ENCODE data around the gene PIN4. TPM values are rescaled to one million over a fixed set of nuclear protein-coding genes. Genes with fewer than 3 reads are reported as not detected.
"Not testable (repeated sequence)": the region's sequence is repeated elsewhere in the genome, so short reads cannot be mapped to it uniquely, and the experiment has no call there.

Gene PIN4
- total and polyA plus RNA-seq, 2 donors (not counting 3 experiments of a cell fraction or from before 2014, with no cell fraction given) = 4.5 to 10.4 TPM

DNA sequence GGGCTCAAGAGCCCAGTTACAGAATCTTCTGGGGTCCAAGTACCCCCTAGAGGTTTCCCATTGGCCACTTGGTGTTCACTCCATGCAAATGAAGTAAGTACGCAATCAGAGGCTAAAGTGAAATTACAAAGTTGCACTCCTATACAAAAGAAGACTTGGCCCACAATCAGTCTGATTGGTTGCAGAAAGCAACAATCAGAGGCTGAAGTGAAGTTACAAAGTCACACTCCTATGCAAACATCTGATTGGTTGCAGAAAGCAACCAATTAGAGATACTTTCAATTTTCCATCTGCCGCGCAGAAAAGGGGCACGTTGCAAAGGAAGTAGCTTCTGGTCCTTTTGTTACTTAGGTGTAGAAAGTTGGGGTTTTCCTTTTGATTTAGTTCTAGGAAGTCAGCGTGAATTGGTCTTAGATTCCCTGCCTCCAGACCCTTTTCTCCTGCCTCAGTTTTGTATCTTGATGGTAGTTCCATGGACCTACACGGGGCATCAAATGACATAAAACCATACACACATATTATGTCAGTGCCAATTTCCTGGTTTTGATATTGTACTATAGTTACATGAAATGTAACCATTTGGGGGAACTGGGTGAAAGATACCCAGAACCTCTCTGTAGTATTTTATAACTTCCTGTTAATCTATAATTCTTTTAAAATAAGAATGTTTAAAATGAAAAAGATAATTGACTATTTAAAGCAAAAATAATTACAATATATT lies 12.4 kb upstream of the PIN4 start:
- Histone ChIP-seq H2AFZ (ENCODE audit: low read depth, low read length) (no peak overlapping the region), H4K20me1 (replicated peaks; ENCODE audit: control insufficient read depth, extremely low read depth, insufficient read depth, low read length) (no peaks in the 10 kb centered on the region), H3K36me3 (ENCODE audit: control insufficient read depth in 2 of 2, extremely low read depth in 1 of 2, insufficient read depth in 2 of 2, low read length in 2 of 2) (no peaks in the 10 kb centered on the region), H3K9ac (replicated peaks; ENCODE audit: extremely low read depth, insufficient read depth, low read length) (no peak overlapping the region), H3K27me3 (ENCODE audit: control insufficient read depth in 2 of 2, insufficient read depth in 2 of 2, low read length in 2 of 2) (peaks cover 0 to 2% of the 10 kb centered on the region in 2 experiments), H3K4me1 (ENCODE audit: control insufficient read depth, extremely low read depth, insufficient read depth, low read length) (no peaks in the 10 kb centered on the region), H3K79me2 (ENCODE audit: control insufficient read depth, insufficient read depth, low read length) (no peaks in the 10 kb centered on the region), H3K9me3 (replicated peaks; ENCODE audit: control insufficient read depth, insufficient read depth, low read length) (no peaks in the 10 kb centered on the region), H3K27ac (ENCODE audit: insufficient read depth, low read depth, low read length) (no peak overlapping the region), H3K9me1 (replicated peaks; ENCODE audit: control insufficient read depth, extremely low read depth, insufficient read depth, low read length) (no peaks in the 10 kb centered on the region), H3K4me2 (ENCODE audit: insufficient read depth, low read length) (no peak overlapping the region), H3K4me3 (replicated peaks in 1 of 3; ENCODE audit: insufficient read depth in 1 of 3, low read depth in 1 of 3, low read length in 3 of 3) (no peak overlapping the region)
- ChIA-PET POLR2A (no interaction called here), CTCF (no interaction called here)
- dilution Hi-C loops (cut with MboI; ENCODE audit: extremely low pct_ligation_motif_present, low sequenced_read_pairs) (no loop called here), intact Hi-C loops (cut with micrococcal nuclease) (no loop called here)
- FAIRE-seq (no peak), DNase-seq (ENCODE audit: low read depth, low spot score) (peak; percentile 21)
- TF ChIP-seq MAX (IDR thresholded peaks at IDR 0.05; ENCODE audit: insufficient read depth, insufficient read length) (no peak), GATA2 (IDR thresholded peaks at IDR 0.05; ENCODE audit: insufficient read depth, insufficient read length, low read depth, low read length) (no peak), EZH2 (IDR thresholded peaks at IDR 0.05; ENCODE audit: borderline replicate concordance, low read depth, low read length, severe bottlenecking) (no peak), POLR2AphosphoS5 (IDR thresholded peaks at IDR 0.05; ENCODE audit: insufficient read depth, low read depth, low read length) (no peak)
- BruUV-seq (replicated peaks) = no TSS peak

DNA sequence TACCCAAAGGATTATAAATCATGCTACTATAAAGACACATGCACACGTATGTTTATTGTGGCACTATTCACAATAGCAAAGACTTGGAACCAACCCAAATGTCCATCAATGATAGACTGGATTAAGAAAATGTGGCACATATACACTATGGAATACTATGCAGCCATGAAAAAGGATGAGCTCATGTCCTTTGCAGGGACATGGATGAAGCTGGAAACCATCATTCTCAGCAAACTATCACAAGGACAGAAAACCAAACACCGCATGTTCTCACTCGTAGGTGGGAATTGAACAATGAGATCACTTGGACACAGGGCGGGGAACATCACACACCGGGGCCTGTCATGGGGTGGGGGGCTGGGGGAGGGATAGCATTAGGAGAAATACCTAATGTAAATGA lies 5.3 kb upstream of the PIN4 start:
- H3K4me2 ChIP-seq (ENCODE audit: insufficient read depth, low read length); CTCF ChIA-PET; intact Hi-C loops (cut with micrococcal nuclease); H3K4me1 ChIP-seq (ENCODE audit: control insufficient read depth, extremely low read depth, insufficient read depth, low read length); H3K9me3 ChIP-seq (replicated peaks; ENCODE audit: control insufficient read depth, insufficient read depth, low read length); H3K9ac ChIP-seq (replicated peaks; ENCODE audit: extremely low read depth, insufficient read depth, low read length); dilution Hi-C loops (cut with MboI; ENCODE audit: extremely low pct_ligation_motif_present, low sequenced_read_pairs); BruUV-seq (replicated peaks); H2AFZ ChIP-seq (ENCODE audit: low read depth, low read length); H4K20me1 ChIP-seq (replicated peaks; ENCODE audit: control insufficient read depth, extremely low read depth, insufficient read depth, low read length); FAIRE-seq; H3K27ac ChIP-seq (ENCODE audit: insufficient read depth, low read depth, low read length); H3K36me3 ChIP-seq (ENCODE audit: control insufficient read depth in 2 of 2, extremely low read depth in 1 of 2, insufficient read depth in 2 of 2, low read length in 2 of 2); H3K9me1 ChIP-seq (replicated peaks; ENCODE audit: control insufficient read depth, extremely low read depth, insufficient read depth, low read length); DNase-seq (ENCODE audit: low read depth, low spot score); H3K4me3 ChIP-seq (replicated peaks in 1 of 3; ENCODE audit: insufficient read depth in 1 of 3, low read depth in 1 of 3, low read length in 3 of 3); POLR2A ChIA-PET; H3K79me2 ChIP-seq (ENCODE audit: control insufficient read depth, insufficient read depth, low read length); H3K27me3 ChIP-seq (ENCODE audit: control insufficient read depth in 2 of 2, insufficient read depth in 2 of 2, low read length in 2 of 2): not testable (repeated sequence)

Data from endothelial cell of umbilical vein (primary cell).